SK-N-MC (cell line): ENCODE measurements around the gene SLC1A2.

Experiments used
- DNase-seq: peaks from one replicate; pipeline ENCODE4 v3.0.0-alpha.2; 2011; ENCODE audit warnings: low read depth, low spot score
- H3K27ac ChIP-seq: fragments of 200-600 bp; sonication (generic); 2 replicates; pipeline ENCODE4 v1.5.1; 2016; ENCODE audit warnings: mixed run types
- H3K36me3 ChIP-seq: fragments of 200-600 bp; sonication (generic); 2 replicates; pipeline ENCODE4 v1.6.1; 2017; ENCODE audit warnings: antibody characterized with exemption, low read length, mixed read lengths; ENCODE audit not compliant: insufficient read depth
- H3K4me3 ChIP-seq: fragments of 200-600 bp; sonication (generic); 2 replicates; pipeline ENCODE4 v1.5.1; 2016
- H3K9ac ChIP-seq: fragments of 200-600 bp; sonication (generic); 2 replicates; pipeline ENCODE4 v1.8.0; 2017; ENCODE audit warnings: mixed run types, mixed read lengths; ENCODE audit not compliant: insufficient read length
- H3K9me3 ChIP-seq: fragments of 200-600 bp; sonication (generic); 2 replicates; pipeline ENCODE4 v1.6.1; 2017; ENCODE audit warnings: low read depth, mild to moderate bottlenecking, antibody characterized with exemption, low read length, moderate library complexity, mixed read lengths
- EZH2 ChIP-seq: fragments of 200-600 bp; sonication (generic); IDR thresholded peaks from one replicate; pipeline ENCODE4 v1.6.1; 2017; ENCODE audit warnings: antibody characterized with exemption
- FOXP2 ChIP-seq: optimal IDR thresholded peaks from 2 replicates; pipeline ENCODE3; 2011; ENCODE audit warnings: mild to moderate bottlenecking, moderate library complexity; ENCODE audit not compliant: insufficient read depth; ENCODE audit errors: extremely low read length, control extremely low read depth
- POLR2AphosphoS5 ChIP-seq: IDR thresholded peaks from 2 replicates; pipeline ENCODE4 v1.6.1; 2012; ENCODE audit warnings: mild to moderate bottlenecking, low read depth, low read length, borderline replicate concordance

SLC1A2 gene

DNA sequence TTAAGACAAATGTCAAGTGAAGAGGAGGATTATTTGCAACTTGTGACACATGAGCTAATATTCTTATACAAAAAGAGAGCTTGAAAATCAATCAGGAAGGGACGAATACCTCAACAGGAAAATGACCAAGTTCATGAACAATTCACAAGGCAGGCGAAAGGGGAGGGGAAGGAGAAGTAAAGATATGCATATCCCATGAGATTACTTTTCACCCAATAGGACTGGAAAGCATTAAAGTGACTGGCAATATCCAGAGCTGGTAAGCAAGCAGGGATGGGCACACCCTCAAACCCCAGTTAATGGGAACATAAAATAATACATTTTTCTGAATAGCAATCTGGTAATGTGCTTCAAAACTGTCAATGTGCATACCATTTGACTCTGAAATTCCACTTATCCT, 129.5 kb downstream of the SLC1A2 start:
- no peak overlapping the region for H3K27ac ChIP-seq
- DNase-seq: no peak
- H3K36me3 ChIP-seq: no peaks in the 10 kb centered on the region
- no peak for TF ChIP-seq EZH2
- no peak for TF ChIP-seq POLR2AphosphoS5
- TF ChIP-seq FOXP2: no peak
- no peak overlapping the region for H3K4me3 ChIP-seq
- H3K9ac ChIP-seq: no peak overlapping the region
- H3K9me3 ChIP-seq: no peaks in the 10 kb centered on the region

DNA sequence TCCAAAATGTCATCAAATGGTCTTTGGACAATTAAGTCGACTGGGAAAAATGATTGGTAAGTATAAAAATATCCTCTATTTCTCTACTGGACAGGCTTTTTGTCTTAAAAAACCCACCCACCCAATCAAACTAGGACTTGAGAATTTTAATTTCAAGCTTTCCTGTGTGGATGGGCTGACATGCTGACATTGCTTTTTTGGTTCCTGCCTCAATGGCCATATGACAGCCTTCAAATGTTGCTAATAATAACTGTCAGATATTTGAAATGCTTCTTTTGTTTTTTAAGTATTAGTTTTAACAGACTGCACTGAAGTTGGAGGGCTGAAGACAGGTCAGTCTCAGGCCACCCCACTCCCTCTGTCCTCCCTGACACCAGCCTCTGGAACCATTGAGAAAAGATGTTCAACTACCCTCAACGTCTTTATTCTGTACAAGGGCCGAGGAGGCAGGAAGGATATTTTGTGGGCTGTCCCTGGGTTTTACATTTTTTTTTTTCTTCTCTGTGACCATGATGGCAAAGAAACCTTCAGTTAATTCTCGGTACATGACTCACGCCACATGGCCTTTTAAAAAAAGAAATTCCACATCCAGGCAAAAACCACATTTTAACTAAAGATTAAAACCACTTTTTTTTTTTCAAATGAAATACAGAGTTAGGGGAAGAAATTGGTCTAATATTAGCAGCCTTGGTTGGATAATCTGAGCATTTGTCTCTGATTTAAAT, 130.4 kb downstream of the SLC1A2 start:
- Histone ChIP-seq H3K36me3 (no peaks in the 10 kb centered on the region), H3K9ac (no peak overlapping the region), H3K4me3 (no peak overlapping the region), H3K9me3 (no peaks in the 10 kb centered on the region), H3K27ac (no peak overlapping the region)
- DNase-seq: no peak
- TF ChIP-seq EZH2 (no peak), FOXP2 (no peak), POLR2AphosphoS5 (no peak)

DNA sequence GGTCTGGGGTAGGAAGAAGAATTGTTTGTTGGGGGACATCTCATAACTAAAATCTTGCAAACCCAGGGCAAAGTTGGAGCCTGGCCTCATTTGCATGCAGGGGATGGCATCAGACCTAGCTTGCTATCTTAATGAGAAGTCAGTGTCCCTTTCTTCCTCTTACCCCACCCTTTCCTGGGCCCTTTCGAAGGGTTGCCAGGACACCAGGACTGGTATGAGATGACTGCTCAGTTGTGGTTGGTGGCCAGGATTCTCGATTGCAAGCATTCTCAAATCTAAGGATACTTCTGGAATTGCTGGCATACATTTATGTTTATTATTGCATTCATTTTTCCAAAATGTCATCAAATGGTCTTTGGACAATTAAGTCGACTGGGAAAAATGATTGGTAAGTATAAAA, 131.0 kb downstream of the SLC1A2 start:
- Histone ChIP-seq H3K27ac (no peak overlapping the region), H3K4me3 (no peak overlapping the region), H3K9me3 (no peaks in the 10 kb centered on the region), H3K36me3 (no peaks in the 10 kb centered on the region), H3K9ac (no peak overlapping the region)
- DNase-seq: no peak
- no peak for TF ChIP-seq POLR2AphosphoS5
- TF ChIP-seq EZH2: no peak
- TF ChIP-seq FOXP2: no peak

DNA sequence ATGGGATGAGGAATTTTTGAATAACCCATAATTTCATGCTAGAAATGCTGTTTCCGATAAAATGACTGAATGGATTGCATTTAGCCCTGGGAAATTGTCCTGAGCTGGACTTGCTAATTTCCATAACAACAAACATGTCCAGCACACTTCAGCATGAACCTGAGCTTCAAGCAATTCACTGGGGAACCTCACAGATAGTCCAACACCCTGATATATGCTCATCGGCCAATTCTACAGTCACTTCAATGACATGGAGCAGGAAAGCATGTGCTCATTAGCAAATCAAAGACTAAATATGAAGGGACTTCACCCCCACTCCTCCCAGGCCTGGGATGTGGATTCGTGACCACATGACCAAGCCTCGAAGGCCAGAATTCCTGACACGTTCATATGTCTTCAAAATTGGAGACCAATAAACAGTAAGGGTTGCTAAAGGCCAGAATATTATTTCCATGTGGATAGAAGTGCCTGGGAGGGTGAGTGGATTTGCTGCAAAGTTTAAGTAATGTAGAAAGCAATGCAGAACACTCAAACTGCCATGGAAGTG, 131.9 kb downstream of the SLC1A2 start:
- Histone ChIP-seq H3K4me3 (no peak overlapping the region), H3K36me3 (no peaks in the 10 kb centered on the region), H3K9ac (no peak overlapping the region), H3K9me3 (no peaks in the 10 kb centered on the region), H3K27ac (no peak overlapping the region)
- no peak for DNase-seq
- no peak for TF ChIP-seq EZH2
- TF ChIP-seq POLR2AphosphoS5: no peak
- TF ChIP-seq FOXP2: no peak

DNA sequence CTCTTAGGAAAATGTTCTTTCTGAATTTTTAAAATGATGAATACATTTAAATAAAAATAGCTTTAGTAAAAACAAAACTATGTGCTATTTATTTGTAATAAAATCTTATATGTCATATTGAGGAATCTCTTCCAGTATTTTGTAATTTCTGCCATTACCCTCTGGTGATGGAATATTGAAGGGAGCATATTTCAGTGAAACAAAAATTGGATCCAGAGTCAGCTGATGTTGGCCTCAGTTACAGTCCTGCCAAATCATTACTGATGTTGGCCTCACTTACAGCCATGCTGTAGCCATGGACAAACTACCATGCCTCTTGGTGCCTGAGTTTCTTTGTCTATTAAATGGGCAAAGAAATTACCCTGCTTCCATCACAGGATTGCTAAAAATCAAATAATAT, 133.2 kb downstream of the SLC1A2 start:
- Histone ChIP-seq H3K27ac (no peak overlapping the region), H3K9me3 (no peaks in the 10 kb centered on the region), H3K36me3 (no peaks in the 10 kb centered on the region), H3K9ac (no peak overlapping the region), H3K4me3 (no peak overlapping the region)
- DNase-seq: no peak
- TF ChIP-seq FOXP2 (no peak), POLR2AphosphoS5 (no peak), EZH2 (no peak)

DNA sequence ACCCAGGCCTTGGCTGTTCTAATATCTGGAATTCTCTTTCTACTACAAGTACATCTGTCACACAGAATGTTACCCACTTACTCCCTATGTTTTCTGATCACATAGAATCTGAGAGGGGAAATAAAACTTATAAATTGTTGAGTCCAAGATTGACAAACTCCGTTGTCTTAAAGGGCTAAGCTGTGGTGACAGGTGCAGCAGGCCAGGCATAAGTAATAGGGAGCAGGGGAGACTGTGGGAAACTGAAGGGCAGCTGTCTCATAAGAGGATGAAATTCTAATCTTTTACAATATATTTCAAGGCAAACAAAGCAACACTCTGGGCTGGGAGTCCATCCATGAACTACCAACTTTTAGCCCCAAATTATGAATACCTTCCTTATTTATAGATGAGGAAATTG, 133.9 kb downstream of the SLC1A2 start:
- Histone ChIP-seq H3K9ac (no peak overlapping the region), H3K4me3 (no peak overlapping the region), H3K27ac (no peak overlapping the region), H3K36me3 (no peaks in the 10 kb centered on the region), H3K9me3 (no peaks in the 10 kb centered on the region)
- TF ChIP-seq EZH2 (no peak), FOXP2 (no peak), POLR2AphosphoS5 (no peak)
- DNase-seq: no peak

DNA sequence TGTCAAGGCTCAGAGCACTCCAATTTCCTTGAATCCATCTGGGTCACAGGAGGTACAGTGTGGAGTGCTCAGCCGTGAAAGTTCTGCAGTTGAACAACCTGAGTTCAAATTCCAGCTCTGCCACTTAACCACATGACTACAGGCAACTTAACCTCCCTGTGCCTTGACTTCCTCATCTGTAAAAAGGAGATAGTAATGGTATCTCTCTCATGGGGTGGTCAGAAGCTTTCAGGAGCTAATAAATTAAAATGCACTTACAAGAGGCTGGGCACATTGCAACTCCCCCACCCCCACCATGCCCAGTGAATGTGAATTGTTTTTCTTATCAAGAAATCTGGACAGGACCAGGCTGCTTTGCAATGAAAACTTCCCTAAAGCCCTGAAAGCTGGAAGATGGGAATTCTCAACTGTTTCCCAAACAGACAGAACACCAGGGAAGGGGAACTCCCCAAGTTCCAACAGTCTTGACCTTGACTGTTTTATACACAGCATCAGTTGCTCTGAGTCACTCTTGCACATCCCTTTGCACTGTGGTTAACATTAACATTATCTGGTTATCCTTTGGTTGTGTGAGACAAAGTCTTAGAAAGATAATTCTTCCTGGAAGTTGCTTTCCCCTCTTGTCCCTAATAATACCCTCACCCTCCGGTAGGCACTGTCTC, 137.0 kb downstream of the SLC1A2 start:
- no peak overlapping the region for H3K4me3 ChIP-seq
- no peak overlapping the region for H3K9ac ChIP-seq
- no peak for DNase-seq
- H3K27ac ChIP-seq: no peak overlapping the region
- no peaks in the 10 kb centered on the region for H3K36me3 ChIP-seq
- TF ChIP-seq POLR2AphosphoS5: no peak
- no peak for TF ChIP-seq EZH2
- TF ChIP-seq FOXP2: no peak
- H3K9me3 ChIP-seq: no peaks in the 10 kb centered on the region

DNA sequence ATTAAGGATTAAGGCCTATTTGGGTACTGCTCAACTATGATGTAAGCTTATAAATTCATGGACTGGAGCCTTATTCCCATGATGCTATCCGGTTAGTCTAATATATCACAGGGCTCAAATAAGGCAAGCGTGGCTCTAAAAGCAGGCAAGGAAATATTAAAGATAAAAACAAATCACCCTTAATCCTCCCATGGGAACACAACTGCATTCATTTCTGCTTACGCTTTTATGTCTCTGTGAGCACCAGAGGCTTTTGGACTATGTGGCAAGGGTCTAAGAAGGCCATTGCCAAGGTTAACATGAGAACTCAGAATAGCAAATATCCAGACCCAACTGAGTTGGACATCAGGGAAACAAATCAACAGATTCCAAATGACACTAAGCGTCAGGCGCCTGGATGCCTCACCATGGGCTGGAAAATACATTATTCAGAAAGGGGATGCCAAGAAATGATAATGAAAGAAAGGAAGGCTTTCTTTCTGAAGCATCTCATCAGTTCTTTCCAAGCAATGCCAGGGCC, 138.1 kb downstream of the SLC1A2 start:
- Histone ChIP-seq H3K27ac (no peak overlapping the region), H3K4me3 (no peak overlapping the region), H3K9me3 (no peaks in the 10 kb centered on the region), H3K9ac (no peak overlapping the region), H3K36me3 (no peaks in the 10 kb centered on the region)
- DNase-seq: no peak
- TF ChIP-seq POLR2AphosphoS5 (no peak), FOXP2 (no peak), EZH2 (no peak)

DNA sequence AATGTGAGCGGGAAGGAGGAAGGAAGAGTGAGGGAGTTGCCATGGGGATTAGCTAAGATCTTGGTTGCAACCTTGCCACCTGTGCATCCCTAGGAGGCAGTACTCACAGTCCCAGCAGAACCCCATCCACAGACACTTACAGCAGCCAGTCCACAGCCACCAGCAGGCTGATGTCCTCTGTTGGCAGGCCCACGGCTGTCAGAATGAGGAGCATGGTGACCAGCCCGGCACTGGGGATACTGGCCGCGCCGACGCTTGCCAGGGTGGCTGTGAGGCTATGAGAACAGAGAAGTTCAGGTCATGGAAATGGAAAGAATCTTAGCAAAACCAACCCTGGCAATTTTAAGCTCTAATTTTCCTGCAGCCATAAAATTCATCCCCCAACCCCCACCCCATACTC, 138.6 kb downstream of the SLC1A2 start:
- no peak overlapping the region for H3K4me3 ChIP-seq
- H3K27ac ChIP-seq: no peak overlapping the region
- no peak for DNase-seq
- no peak for TF ChIP-seq EZH2
- no peak for TF ChIP-seq FOXP2
- no peak for TF ChIP-seq POLR2AphosphoS5
- H3K36me3 ChIP-seq: no peaks in the 10 kb centered on the region
- no peak overlapping the region for H3K9ac ChIP-seq
- no peaks in the 10 kb centered on the region for H3K9me3 ChIP-seq
